ENCODE data around the gene ANKRD33B. TPM values are rescaled to one million over a fixed set of nuclear protein-coding genes. Genes with fewer than 3 reads are reported as not detected.

The ANKRD33B gene
- total and polyA plus RNA-seq, 2 experiments from 2014 or later: 1.5 to 2.0 TPM

GRCh38 chr5:10624206-10624605 lies 60.3 kb downstream of the ANKRD33B start:
- Histone ChIP-seq H3K79me2 (no peaks in the 10 kb centered on the region), H3K9me2 (replicated peaks; ENCODE audit: insufficient read depth) (no peaks in the 10 kb centered on the region), H2AFZ (no peak overlapping the region), H3K27me3 (no peaks in the 10 kb centered on the region), H3K4me3 (no peak overlapping the region), H3K4me2 (no peak overlapping the region), H4K20me1 (ENCODE audit: insufficient read depth, poor library complexity, severe bottlenecking) (no peaks in the 10 kb centered on the region), H3K27ac (no peak overlapping the region), H3K36me3 (replicated peaks; ENCODE audit: insufficient read depth, low read depth) (no peaks in the 10 kb centered on the region), H3K9me3 (ENCODE audit: low read depth) (no peaks in the 10 kb centered on the region), H3K4me1 (ENCODE audit: insufficient read depth) (peaks cover 6% of the 10 kb centered on the region)
- DNase-seq (ENCODE audit: low spot score): no peak
- WGBS (ENCODE audit: low lambda C conversion rate, missing lambda C conversion rate): 83% methylated on average over 11 of the region's 11 CpGs
- TF ChIP-seq EZH2phosphoT487 (IDR thresholded peaks at IDR 0.05; ENCODE audit: low read depth, severe bottlenecking, unreplicated experiment) (no peak), EZH2 (IDR thresholded peaks at IDR 0.05; ENCODE audit: borderline replicate concordance) (no peak), CTCF (IDR thresholded peaks at IDR 0.05; ENCODE audit: poor library complexity) (no peak)

DNA sequence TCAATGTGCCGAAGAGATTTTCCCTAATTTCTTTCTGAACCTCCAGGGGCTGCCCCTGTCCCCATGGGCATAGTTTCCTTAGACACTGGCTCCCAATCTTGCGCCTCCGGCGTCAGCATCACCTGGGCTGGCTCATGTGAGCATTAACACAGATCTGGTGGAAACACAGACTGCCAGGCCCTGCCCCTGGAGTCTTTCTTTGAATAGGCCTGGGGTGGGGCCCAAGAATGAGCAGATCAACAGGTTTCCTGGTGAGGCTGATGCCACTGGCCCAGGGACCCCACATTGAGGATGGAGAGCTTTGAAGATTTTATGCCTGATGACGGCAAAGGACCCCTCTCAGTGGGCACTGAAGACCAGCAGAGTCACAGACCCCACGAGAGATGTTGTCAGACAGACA lies 60.8 kb downstream of the ANKRD33B start:
- no peak overlapping the region for H2AFZ ChIP-seq
- no peak overlapping the region for H3K4me3 ChIP-seq
- H3K79me2 ChIP-seq: no peaks in the 10 kb centered on the region

GRCh38 chr5:10625700-10626472 lies 62.0 kb downstream of the ANKRD33B start:
- Histone ChIP-seq H3K4me2 (peak overlapping the region; percentile 78), H3K9me2 (replicated peaks; ENCODE audit: insufficient read depth) (no peaks in the 10 kb centered on the region), H3K36me3 (replicated peaks; ENCODE audit: insufficient read depth, low read depth) (no peaks in the 10 kb centered on the region), H3K27ac (no peak overlapping the region), H4K20me1 (ENCODE audit: insufficient read depth, poor library complexity, severe bottlenecking) (no peaks in the 10 kb centered on the region), H3K4me1 (ENCODE audit: insufficient read depth) (peaks cover 6% of the 10 kb centered on the region), H2AFZ (no peak overlapping the region), H3K4me3 (no peak overlapping the region), H3K27me3 (no peaks in the 10 kb centered on the region), H3K9me3 (ENCODE audit: low read depth) (no peaks in the 10 kb centered on the region), H3K79me2 (no peaks in the 10 kb centered on the region)
- whole genome bisulfite sequencing (ENCODE audit: low lambda C conversion rate, missing lambda C conversion rate): 97% methylated on average over 15 of the region's 15 CpGs
- TF ChIP-seq EZH2 (IDR thresholded peaks at IDR 0.05; ENCODE audit: borderline replicate concordance) (no peak), EZH2phosphoT487 (IDR thresholded peaks at IDR 0.05; ENCODE audit: low read depth, severe bottlenecking, unreplicated experiment) (no peak), CTCF (IDR thresholded peaks at IDR 0.05; ENCODE audit: poor library complexity) (no peak)
- no peak for DNase-seq (ENCODE audit: low spot score)

More for the DNA sequence above, 60.8 kb downstream of the ANKRD33B start:
- Histone ChIP-seq H3K36me3 (replicated peaks; ENCODE audit: insufficient read depth, low read depth) (no peaks in the 10 kb centered on the region), H3K4me1 (ENCODE audit: insufficient read depth) (peaks cover 6% of the 10 kb centered on the region), H3K27ac (no peak overlapping the region), H4K20me1 (ENCODE audit: insufficient read depth, poor library complexity, severe bottlenecking) (no peaks in the 10 kb centered on the region), H3K9me2 (replicated peaks; ENCODE audit: insufficient read depth) (no peaks in the 10 kb centered on the region), H3K27me3 (no peaks in the 10 kb centered on the region), H3K9me3 (ENCODE audit: low read depth) (no peaks in the 10 kb centered on the region), H3K4me2 (no peak overlapping the region)
- DNase-seq (ENCODE audit: low spot score): no peak
- 89% methylated on average over 6 of the region's 6 CpGs for WGBS (ENCODE audit: low lambda C conversion rate, missing lambda C conversion rate)
- TF ChIP-seq CTCF (IDR thresholded peaks at IDR 0.05; ENCODE audit: poor library complexity): no peak
- no peak for TF ChIP-seq EZH2phosphoT487 (IDR thresholded peaks at IDR 0.05; ENCODE audit: low read depth, severe bottlenecking, unreplicated experiment)
- no peak for TF ChIP-seq EZH2 (IDR thresholded peaks at IDR 0.05; ENCODE audit: borderline replicate concordance)
